Measurements from ENCODE around the gene ASMT. TPM values are rescaled to one million over a fixed set of nuclear protein-coding genes. Genes with fewer than 3 reads are reported as not detected.

The ASMT gene
- total and polyA plus RNA-seq, 2 of the 4 experiments (the other 2 are of a cell fraction) = not detected

GRCh38 chrX:1591863-1592469, 22.9 kb upstream of the ASMT start:
- Histone ChIP-seq H2AK5ac (ENCODE audit: low read depth, low read length) (peak overlapping the region; percentile 35; the same call in 1 of the 2 replicates), H3K36me3 (ENCODE audit: control insufficient read depth, insufficient read depth, low read length) (peaks cover 32% of the 10 kb centered on the region), H4K5ac (ENCODE audit: low read depth, low read length) (no peak overlapping the region; the same call in 1 of the 2 replicates), H3K27ac (ENCODE audit: insufficient read depth, low read length) (peak overlapping the region; percentile 83), H2BK15ac (ENCODE audit: low read depth, low read length) (no peak overlapping the region), H2AK9ac (replicated peaks; ENCODE audit: low read depth, low read length, poor library complexity) (peak overlapping the region; percentile 95), H3K23ac (ENCODE audit: low read depth, low read length) (no peak overlapping the region), H2BK120ac (ENCODE audit: low read depth, low read length) (no peak overlapping the region), H3K9me1 (ENCODE audit: insufficient read depth, low read length) (no peaks in the 10 kb centered on the region; the same call in 1 of the 2 replicates), H3K9ac (ENCODE audit: low read depth, low read length) (peak overlapping the region; percentile 95), H3K4me2 (ENCODE audit: low read depth, low read length) (peak overlapping the region; percentile 92), H3K4ac (ENCODE audit: low read depth, low read length) (peak overlapping the region; percentile 11; the same call in 1 of the 2 replicates), H3K14ac (replicated peaks; ENCODE audit: low read depth, low read length) (no peak overlapping the region), H3K79me1 (ENCODE audit: low read depth in 1 of 2, low read length in 2 of 2) (peaks cover 7 to 24% of the 10 kb centered on the region in 2 experiments), H3K4me1 (ENCODE audit: control insufficient read depth, insufficient read depth, low read length) (peaks cover 3% of the 10 kb centered on the region; the same call in 1 of the 2 replicates), H3K56ac (ENCODE audit: extremely low read depth, insufficient read depth, low read length) (no peak overlapping the region), H3K18ac (ENCODE audit: low read depth, low read length) (no peak overlapping the region; the same call in 1 of the 2 replicates), H3K9me3 (ENCODE audit: control insufficient read depth, insufficient read depth, low read length) (no peaks in the 10 kb centered on the region), H2AFZ (replicated peaks; ENCODE audit: low read length, poor library complexity) (peak overlapping the region; percentile 85), H2BK5ac (ENCODE audit: low read depth, low read length, poor library complexity, severe bottlenecking) (peak overlapping the region; percentile 17), H4K91ac (ENCODE audit: insufficient read depth, low read depth, low read length) (peak overlapping the region; percentile 23; the same call in 1 of the 2 replicates), H3K4me3 (ENCODE audit: insufficient read depth, low read depth, low read length) (peak overlapping the region; percentile 95), H4K20me1 (ENCODE audit: insufficient read depth, low read length) (peaks cover 41% of the 10 kb centered on the region), H4K8ac (ENCODE audit: low read depth in 2 of 2, low read length in 2 of 2) (peak overlapping the region in 1 of 2 experiments; percentile 9; a peak in 2 of 4 replicates), H3K27me3 (ENCODE audit: control insufficient read depth, insufficient read depth, low read length) (no peaks in the 10 kb centered on the region), H2BK20ac (ENCODE audit: low read depth, low read length) (no peak overlapping the region)
- no peak for TF ChIP-seq FOS (IDR thresholded peaks at IDR 0.05; ENCODE audit: low read depth, low read length)
- TF ChIP-seq MXI1 (IDR thresholded peaks at IDR 0.05; ENCODE audit: borderline replicate concordance, low read depth, low read length) = no peak
- dilution Hi-C loops (cut with HindIII; ENCODE audit: low sequenced_read_pairs, unreplicated experiment) = no loop called here
- DNase-seq (no peak), ATAC-seq (ENCODE audit: low read depth) (peak; percentile 27)
- WGBS, 2 experiments (ENCODE audit: extremely low coverage in 2 of 2, insufficient read length in 1 of 2) = 0% methylated on average over 5 of the region's 35 CpGs; no CpG with 5 or more reads in 1 of the 2 experiments
- in situ Hi-C loops (cut with MboI; ENCODE audit: low sequenced_read_pairs) = loop anchor here (25.0 kb wide), 1 partner anchor 130 kb away; the partner anchor contains the start of gene ASMTL
- intact Hi-C loops (cut with micrococcal nuclease) = no loop called here
- BruUV-seq (replicated peaks) = no TSS peak
- CTCF ChIA-PET = no interaction called here
- POLR2A ChIA-PET (ENCODE audit: unreplicated experiment) = no interaction called here

All from IMR-90 (cell line).